Spleen (tissue), 11 donors: ENCODE data around the gene MACROD2. TPM values are rescaled to one million over a fixed set of nuclear protein-coding genes. Genes with fewer than 3 reads are reported as not detected.

Source experiments
- DNase-seq: peaks from one replicate; pipeline ENCODE4 v3.0.0-alpha.2; 2020
- H3K27ac ChIP-seq, 8 donors: fragments of 200-600 bp; sonication (generic) in 7 of 8; 1 replicate in 4 of 8; 2 replicates in 4 of 8; pipeline versions ENCODE4 v1.5.0 to v1.8.0; 2016 to 2021; ENCODE audit warnings: inconsistent platforms in 4 of 8, mild to moderate bottlenecking in 4 of 8, moderate library complexity in 1 of 8
- H3K27me3 ChIP-seq, 7 donors: fragments of 200-600 bp; sonication (generic) in 6 of 7; replicated peaks in 1 of 7; 1 replicate in 4 of 7; 2 replicates in 3 of 7; pipeline versions ENCODE4 v1.5.0 to v1.8.0; 2016 to 2021; ENCODE audit warnings: inconsistent platforms in 3 of 7, mild to moderate bottlenecking in 1 of 7
- H3K36me3 ChIP-seq, 6 donors: fragments of 200-600 bp; sonication (generic) in 5 of 6; 1 replicate in 4 of 6; 2 replicates in 2 of 6; pipeline versions ENCODE4 v1.5.0 to v1.8.0; 2016 to 2021; ENCODE audit warnings: inconsistent platforms in 2 of 6
- H3K4me1 ChIP-seq, 6 donors: fragments of 200-600 bp; sonication (generic) in 5 of 6; 1 replicate in 3 of 6; 2 replicates in 3 of 6; pipeline versions ENCODE4 v1.5.0 to v1.8.0; 2016 to 2021; ENCODE audit warnings: inconsistent platforms in 3 of 6
- H3K4me3 ChIP-seq, 8 donors: fragments of 200-600 bp; sonication (generic) in 7 of 8; 1 replicate in 4 of 8; 2 replicates in 4 of 8; pipeline versions ENCODE4 v1.5.0 to v1.8.0; 2016 to 2021; ENCODE audit warnings: inconsistent platforms in 4 of 8, mild to moderate bottlenecking in 4 of 8, moderate library complexity in 2 of 8
- H3K9me3 ChIP-seq, 8 donors: fragments of 200-600 bp; sonication (generic) in 7 of 8; 1 replicate in 4 of 8; 2 replicates in 4 of 8; pipeline versions ENCODE4 v1.5.0 to v1.8.0; 2016 to 2021; ENCODE audit warnings: inconsistent platforms in 4 of 8
- POLR2A ChIP-seq, 3 donors: fragments of 450-650 bp; IDR thresholded peaks; one replicate each; pipeline ENCODE4 v1.5.1; 2017; ENCODE audit warnings: antibody characterized with exemption in 3 of 3, mild to moderate bottlenecking in 1 of 3
- POLR2AphosphoS5 ChIP-seq, 3 donors: sonication (generic); formaldehyde crosslinking; IDR thresholded peaks; one replicate each; pipeline ENCODE4 v1.5.1; 2017; ENCODE audit warnings: antibody characterized with exemption in 3 of 3
- WGBS, 5 donors: extraction: QIAGEN DNeasy Blood & Tissue Kit in 3 of 5; methylation state at CpG; one replicate each; pipeline versions ENCODE4 v1.1.5 to v1.1.7; 2013 to 2018; 5-methylcytosine and 5-hydroxymethylcytosine counted together
- intact Hi-C: fragments of 100-400 bp; cut with DNase I; formaldehyde crosslinking; loops from one replicate; pipeline ENCODE4 v1.15.0; 2023; ENCODE audit warnings: low total_unique reads
- polyA plus RNA-seq, 3 donors: library from polyadenylated mRNA; stranded (reverse); fragments of 200-250 nt; gene quantifications; one replicate each; pipeline ENCODE4 v1.2.1, GENCODE V29; 2013
- total RNA-seq, 7 donors: library from RNA; depleted of rRNA in 3 of 7; stranded (reverse); fragments of >200 nt in 3 of 7; fragmentation: NEBNext Ultra II Directional in 4 of 7; extraction: Animal tissue kit (Norgen Biotek cat#: 25700) in 4 of 7; gene quantifications; one replicate each; pipeline versions ENCODE4 v1.1.0 to v1.2.1, GENCODE V29; 2016 to 2021
- TF ChIP-seq, protein P1 (sequence below), 11 experiments: fragments of 200-600 bp in 7 of 11; fragments of 450-650 bp in 4 of 11; sonication (generic) in 4 of 11; IDR thresholded peaks in 8 of 11; conservative IDR thresholded peaks in 3 of 11; 1 replicate in 7 of 11; 2 replicates in 4 of 11; pipeline versions ENCODE4 v1.4.0 to v1.8.0; 2016 to 2021; ENCODE audit warnings: antibody characterized with exemption in 11 of 11, inconsistent platforms in 4 of 11, mild to moderate bottlenecking in 1 of 11
- donor health status: healthy with polysubstance abuse.
- donor health status: DM: no; HTN: no; CAD: no; lungs with moderate emphysema.
- donor health status: DM: no; HTN: no; CAD: no.
- donor health status: Bipolar disorder and iron deficiency.
- donor health status: healthy.
- donor health status: DM: no; HTN: no; CAD: no.
- donor health status: DM: yes; HTN: yes; CAD: no.

MACROD2 gene
- total and polyA plus RNA-seq, 10 donors, result 1.5 to 4.7 (median 3.4) TPM

DNA sequence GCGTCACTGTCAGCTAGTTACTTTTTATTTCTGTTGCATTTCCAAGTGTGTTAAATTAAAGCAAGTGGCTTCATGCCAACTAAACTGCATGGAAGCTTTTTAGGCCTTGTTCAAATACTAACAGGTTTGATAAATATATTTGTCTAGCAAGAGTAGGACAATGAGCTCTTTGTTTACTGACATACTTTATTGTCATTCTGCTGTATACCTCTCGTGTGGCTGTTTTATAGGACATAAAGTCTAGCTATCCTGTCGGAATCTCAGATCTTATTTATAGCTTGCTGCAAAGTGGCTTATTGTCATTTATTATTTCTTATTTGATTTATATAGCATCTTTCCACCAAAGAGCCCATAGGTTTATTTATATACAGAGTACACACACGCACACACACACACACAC, 1866.9 kb downstream of the MACROD2 start:
- WGBS, 5 donors, result 89 to 97% (median 92%) methylated on average over 4 of the region's 4 CpGs
- no peaks in the 10 kb centered on the region for H3K9me3 ChIP-seq
- no peaks in the 10 kb centered on the region for H3K27me3 ChIP-seq
- intact Hi-C loops, result no loop called here
- no peak overlapping the region for H3K27ac ChIP-seq
- H3K36me3 ChIP-seq, result no peaks in the 10 kb centered on the region
- no peak overlapping the region for H3K4me3 ChIP-seq
- TF ChIP-seq POLR2A (IDR thresholded peaks at IDR 0.05) (no peak), POLR2AphosphoS5 (IDR thresholded peaks at IDR 0.05) (no peak)
- TF ChIP-seq, protein P1, sequence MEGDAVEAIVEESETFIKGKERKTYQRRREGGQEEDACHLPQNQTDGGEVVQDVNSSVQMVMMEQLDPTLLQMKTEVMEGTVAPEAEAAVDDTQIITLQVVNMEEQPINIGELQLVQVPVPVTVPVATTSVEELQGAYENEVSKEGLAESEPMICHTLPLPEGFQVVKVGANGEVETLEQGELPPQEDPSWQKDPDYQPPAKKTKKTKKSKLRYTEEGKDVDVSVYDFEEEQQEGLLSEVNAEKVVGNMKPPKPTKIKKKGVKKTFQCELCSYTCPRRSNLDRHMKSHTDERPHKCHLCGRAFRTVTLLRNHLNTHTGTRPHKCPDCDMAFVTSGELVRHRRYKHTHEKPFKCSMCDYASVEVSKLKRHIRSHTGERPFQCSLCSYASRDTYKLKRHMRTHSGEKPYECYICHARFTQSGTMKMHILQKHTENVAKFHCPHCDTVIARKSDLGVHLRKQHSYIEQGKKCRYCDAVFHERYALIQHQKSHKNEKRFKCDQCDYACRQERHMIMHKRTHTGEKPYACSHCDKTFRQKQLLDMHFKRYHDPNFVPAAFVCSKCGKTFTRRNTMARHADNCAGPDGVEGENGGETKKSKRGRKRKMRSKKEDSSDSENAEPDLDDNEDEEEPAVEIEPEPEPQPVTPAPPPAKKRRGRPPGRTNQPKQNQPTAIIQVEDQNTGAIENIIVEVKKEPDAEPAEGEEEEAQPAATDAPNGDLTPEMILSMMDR (IDR thresholded peaks at IDR 0.05 in 8 of 11, conservative IDR thresholded peaks at IDR 0.05 in 3 of 11), result no peak
- no peak for DNase-seq
- peaks cover 0 to 7% (median 0%) of the 10 kb centered on the region in 6 donors for H3K4me1 ChIP-seq

DNA sequence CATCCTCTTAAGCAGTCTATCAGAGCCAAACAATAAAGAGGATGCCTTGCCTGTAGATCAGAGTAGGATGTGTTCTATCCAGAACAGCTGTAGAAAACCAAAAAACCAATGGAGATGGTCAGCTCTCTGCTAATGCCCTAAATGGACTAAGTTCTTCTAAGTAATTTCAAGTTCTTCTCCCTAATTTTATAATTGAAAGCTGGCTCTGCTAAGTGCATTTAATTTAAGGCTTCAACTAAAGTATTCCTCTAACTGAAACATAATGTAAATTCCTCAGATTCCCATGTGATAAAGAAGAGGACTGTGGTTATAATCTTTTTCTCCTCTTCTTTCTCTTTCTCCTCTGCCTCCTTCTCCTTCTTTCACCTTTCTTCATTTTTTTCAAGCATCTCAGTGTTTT, 1868.4 kb downstream of the MACROD2 start:
- intact Hi-C loops, result no loop called here
- no peaks in the 10 kb centered on the region for H3K4me1 ChIP-seq
- H3K4me3 ChIP-seq, result no peak overlapping the region
- H3K27me3 ChIP-seq, result no peaks in the 10 kb centered on the region
- TF ChIP-seq, protein P1 (IDR thresholded peaks at IDR 0.05 in 8 of 11, conservative IDR thresholded peaks at IDR 0.05 in 3 of 11), result no peak
- TF ChIP-seq POLR2A (IDR thresholded peaks at IDR 0.05), result no peak
- no peak for TF ChIP-seq POLR2AphosphoS5 (IDR thresholded peaks at IDR 0.05)
- no peak for DNase-seq
- H3K9me3 ChIP-seq, result peaks cover 0 to 6% (median 0%) of the 10 kb centered on the region in 8 donors
- no peak overlapping the region for H3K27ac ChIP-seq
- no peaks in the 10 kb centered on the region for H3K36me3 ChIP-seq

DNA sequence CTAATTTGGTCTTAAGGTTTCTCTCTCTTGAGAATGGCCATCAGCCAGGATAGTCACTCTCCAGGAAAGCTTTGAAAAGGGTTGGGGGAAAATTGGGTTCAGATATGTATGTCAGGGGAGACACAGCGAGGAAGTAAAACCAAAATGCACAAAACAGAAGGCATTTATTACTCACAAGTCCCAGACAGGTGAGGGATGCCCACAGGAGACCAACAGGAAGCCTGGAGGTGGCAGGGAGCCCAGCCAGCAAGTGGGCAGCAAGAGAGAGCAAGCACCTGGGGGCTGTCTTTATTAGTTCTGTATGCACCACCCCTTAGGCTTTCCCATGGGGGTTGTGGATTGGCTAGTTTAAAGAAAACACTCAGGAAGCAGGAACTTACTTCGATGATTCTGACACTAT, 1870.2 kb downstream of the MACROD2 start:
- Histone ChIP-seq H3K27me3 (no peaks in the 10 kb centered on the region), H3K4me3 (no peak overlapping the region), H3K9me3 (peaks cover 0 to 6% (median 0%) of the 10 kb centered on the region in 8 donors), H3K36me3 (no peaks in the 10 kb centered on the region), H3K27ac (no peak overlapping the region), H3K4me1 (no peaks in the 10 kb centered on the region)
- 71 to 88% (median 75%) methylated on average over 2 of the region's 2 CpGs for WGBS, 5 donors
- TF ChIP-seq POLR2AphosphoS5 (IDR thresholded peaks at IDR 0.05) (no peak), POLR2A (IDR thresholded peaks at IDR 0.05) (no peak)
- TF ChIP-seq, protein P1 (IDR thresholded peaks at IDR 0.05 in 8 of 11, conservative IDR thresholded peaks at IDR 0.05 in 3 of 11), result no peak
- DNase-seq, result no peak
- intact Hi-C loops, result no loop called here

DNA sequence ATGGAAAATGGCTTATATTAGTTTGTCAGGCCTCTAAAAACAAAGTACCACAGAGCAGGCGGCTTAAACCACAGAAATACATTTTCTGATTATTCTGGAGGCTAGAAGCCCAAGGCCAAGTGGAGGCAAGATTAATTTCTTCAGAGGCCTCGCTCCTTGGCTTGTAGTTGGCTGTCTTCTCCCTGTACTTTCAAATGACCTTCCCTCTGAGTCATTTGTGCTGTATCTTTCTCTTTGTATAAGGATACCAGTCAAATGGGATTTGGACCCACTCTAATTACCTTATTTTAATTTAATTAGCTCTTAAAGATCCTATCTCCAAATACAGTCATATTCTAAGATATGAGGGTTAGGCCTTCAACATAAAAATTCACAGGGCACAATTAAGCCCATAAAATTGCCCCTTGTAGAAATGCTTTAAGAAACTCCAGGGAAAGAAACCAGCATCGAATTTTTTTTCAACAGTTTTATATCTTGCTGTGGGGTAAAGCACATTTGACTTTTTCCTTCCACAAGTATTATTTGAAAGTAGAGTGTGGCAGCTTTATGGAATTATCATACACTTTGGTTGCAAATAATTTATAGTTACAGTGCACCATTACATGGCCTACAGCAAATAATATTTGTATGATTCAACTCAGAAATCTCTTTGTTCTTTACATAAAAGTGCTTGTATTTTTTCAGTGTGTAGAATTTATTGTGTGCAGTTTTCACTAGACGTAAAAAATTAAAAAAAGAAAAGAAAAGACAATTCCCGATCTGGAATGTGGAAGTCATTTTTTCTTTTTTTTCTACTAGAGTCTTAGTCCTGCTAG, 1871.8 kb downstream of the MACROD2 start:
- Histone ChIP-seq H3K27me3 (no peaks in the 10 kb centered on the region), H3K9me3 (peaks cover 0 to 6% (median 0%) of the 10 kb centered on the region in 8 donors), H3K36me3 (no peaks in the 10 kb centered on the region), H3K4me1 (no peaks in the 10 kb centered on the region), H3K4me3 (no peak overlapping the region), H3K27ac (no peak overlapping the region)
- intact Hi-C loops, result no loop called here
- TF ChIP-seq POLR2A (IDR thresholded peaks at IDR 0.05) (no peak), POLR2AphosphoS5 (IDR thresholded peaks at IDR 0.05) (no peak)
- TF ChIP-seq, protein P1 (IDR thresholded peaks at IDR 0.05 in 8 of 11, conservative IDR thresholded peaks at IDR 0.05 in 3 of 11), result no peak
- DNase-seq, result no peak
- 81 to 97% (median 88%) methylated on average over 5 of the region's 5 CpGs for WGBS, 5 donors
